ENCODE measurements around the gene ADGRA3.
A peak's percentile ranks its signal among the peaks of the same experiment; 100 is the strongest.

The ADGRA3 gene

DNA sequence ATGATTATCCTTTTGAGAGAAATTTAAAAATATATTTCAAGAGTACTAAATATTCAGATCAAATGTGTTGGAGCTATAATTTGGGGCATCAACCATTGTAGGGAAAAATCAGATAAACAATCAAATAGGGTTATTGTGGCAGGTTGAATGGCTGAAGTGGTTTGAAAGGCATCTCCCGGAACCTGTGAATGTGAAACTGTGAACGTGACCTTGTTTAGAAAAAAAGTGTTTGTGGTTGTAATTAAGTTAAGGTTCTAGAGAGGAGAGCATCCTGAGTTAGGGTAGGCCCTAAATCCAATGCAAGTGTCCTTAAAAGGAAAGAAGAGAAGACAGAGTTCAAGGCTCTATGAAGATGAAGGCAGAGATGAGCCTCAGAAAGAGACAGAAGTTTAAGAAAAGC, 37.4 kb downstream of the ADGRA3 start:
- peaks cover 4% of the 10 kb centered on the region; the same call in 1 of the 2 replicates for H3K4me1 ChIP-seq (ENCODE audit: low read length)
- H3K27me3 ChIP-seq (replicated peaks; ENCODE audit: insufficient read depth, low read length): no peaks in the 10 kb centered on the region
- no peak overlapping the region for H3K4me2 ChIP-seq (ENCODE audit: low read depth, low read length)
- H3K36me3 ChIP-seq (replicated peaks; ENCODE audit: insufficient read depth, low read length): no peaks in the 10 kb centered on the region
- H3K4me3 ChIP-seq (ENCODE audit: low read length): no peak overlapping the region
- no peaks in the 10 kb centered on the region for H3K9me3 ChIP-seq (replicated peaks; ENCODE audit: insufficient read depth, low read length)
- H4K20me1 ChIP-seq (ENCODE audit: insufficient read depth, low read length): no peaks in the 10 kb centered on the region
- peaks cover 12% of the 10 kb centered on the region; the same call in 1 of the 2 replicates for H3K79me2 ChIP-seq (ENCODE audit: low read length)
- H3K9ac ChIP-seq (ENCODE audit: low read length): no peak overlapping the region
- TF ChIP-seq, protein P1, sequence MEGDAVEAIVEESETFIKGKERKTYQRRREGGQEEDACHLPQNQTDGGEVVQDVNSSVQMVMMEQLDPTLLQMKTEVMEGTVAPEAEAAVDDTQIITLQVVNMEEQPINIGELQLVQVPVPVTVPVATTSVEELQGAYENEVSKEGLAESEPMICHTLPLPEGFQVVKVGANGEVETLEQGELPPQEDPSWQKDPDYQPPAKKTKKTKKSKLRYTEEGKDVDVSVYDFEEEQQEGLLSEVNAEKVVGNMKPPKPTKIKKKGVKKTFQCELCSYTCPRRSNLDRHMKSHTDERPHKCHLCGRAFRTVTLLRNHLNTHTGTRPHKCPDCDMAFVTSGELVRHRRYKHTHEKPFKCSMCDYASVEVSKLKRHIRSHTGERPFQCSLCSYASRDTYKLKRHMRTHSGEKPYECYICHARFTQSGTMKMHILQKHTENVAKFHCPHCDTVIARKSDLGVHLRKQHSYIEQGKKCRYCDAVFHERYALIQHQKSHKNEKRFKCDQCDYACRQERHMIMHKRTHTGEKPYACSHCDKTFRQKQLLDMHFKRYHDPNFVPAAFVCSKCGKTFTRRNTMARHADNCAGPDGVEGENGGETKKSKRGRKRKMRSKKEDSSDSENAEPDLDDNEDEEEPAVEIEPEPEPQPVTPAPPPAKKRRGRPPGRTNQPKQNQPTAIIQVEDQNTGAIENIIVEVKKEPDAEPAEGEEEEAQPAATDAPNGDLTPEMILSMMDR (IDR thresholded peaks at IDR 0.05; ENCODE audit: low read length): no peak
- no peak for TF ChIP-seq EZH2 (optimal IDR thresholded peaks at IDR 0.05; ENCODE audit: low read depth, low read length)
- TF ChIP-seq EZH2phosphoT487 (IDR thresholded peaks at IDR 0.05; ENCODE audit: low read length): no peak
- H2AFZ ChIP-seq (ENCODE audit: low read length): no peak overlapping the region
- H3K9me2 ChIP-seq (replicated peaks; ENCODE audit: insufficient read depth, low read length): no peaks in the 10 kb centered on the region
- DNase-seq: peak; percentile 45
- H3K27ac ChIP-seq (ENCODE audit: low read length): no peak overlapping the region
- 0 out of 2 replicates have a peak, but pooled peaks cover 4% of the 10 kb centered on the region for H3F3A ChIP-seq (ENCODE audit: insufficient read depth, low read length)

DNA sequence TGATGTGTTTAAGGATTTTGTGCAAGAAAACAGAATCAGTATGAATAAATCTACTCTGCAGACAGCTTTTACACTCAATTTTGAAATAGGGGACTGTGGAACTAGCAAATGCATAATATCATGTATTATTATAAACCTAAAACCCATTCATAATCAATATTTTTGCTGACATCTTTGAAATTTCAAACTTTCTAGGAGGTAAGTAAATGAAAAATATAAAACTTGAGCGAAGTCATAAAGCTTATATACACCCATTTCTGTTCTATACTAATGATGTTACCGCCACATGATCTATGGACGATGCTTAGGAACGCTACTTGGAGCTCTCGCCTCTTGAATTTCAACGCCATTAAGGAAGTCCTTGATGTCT, 38.1 kb downstream of the ADGRA3 start:
- Histone ChIP-seq H3K9me3 (replicated peaks; ENCODE audit: insufficient read depth, low read length) (no peaks in the 10 kb centered on the region), H3K27ac (ENCODE audit: low read length) (no peak overlapping the region), H3K79me2 (ENCODE audit: low read length) (peaks cover 12% of the 10 kb centered on the region; the same call in 1 of the 2 replicates), H4K20me1 (ENCODE audit: insufficient read depth, low read length) (no peaks in the 10 kb centered on the region), H3K4me2 (ENCODE audit: low read depth, low read length) (no peak overlapping the region), H3K9ac (ENCODE audit: low read length) (no peak overlapping the region), H3K27me3 (replicated peaks; ENCODE audit: insufficient read depth, low read length) (no peaks in the 10 kb centered on the region), H3K9me2 (replicated peaks; ENCODE audit: insufficient read depth, low read length) (no peaks in the 10 kb centered on the region), H3K36me3 (replicated peaks; ENCODE audit: insufficient read depth, low read length) (no peaks in the 10 kb centered on the region), H3K4me3 (ENCODE audit: low read length) (no peak overlapping the region), H3F3A (ENCODE audit: insufficient read depth, low read length) (0 out of 2 replicates have a peak, but pooled peaks cover 4% of the 10 kb centered on the region), H2AFZ (ENCODE audit: low read length) (no peak overlapping the region), H3K4me1 (ENCODE audit: low read length) (peaks cover 4% of the 10 kb centered on the region; the same call in 1 of the 2 replicates)
- TF ChIP-seq EZH2phosphoT487 (IDR thresholded peaks at IDR 0.05; ENCODE audit: low read length) (no peak), EZH2 (optimal IDR thresholded peaks at IDR 0.05; ENCODE audit: low read depth, low read length) (no peak)
- TF ChIP-seq, protein P1 (IDR thresholded peaks at IDR 0.05; ENCODE audit: low read length): no peak
- DNase-seq: no peak

DNA sequence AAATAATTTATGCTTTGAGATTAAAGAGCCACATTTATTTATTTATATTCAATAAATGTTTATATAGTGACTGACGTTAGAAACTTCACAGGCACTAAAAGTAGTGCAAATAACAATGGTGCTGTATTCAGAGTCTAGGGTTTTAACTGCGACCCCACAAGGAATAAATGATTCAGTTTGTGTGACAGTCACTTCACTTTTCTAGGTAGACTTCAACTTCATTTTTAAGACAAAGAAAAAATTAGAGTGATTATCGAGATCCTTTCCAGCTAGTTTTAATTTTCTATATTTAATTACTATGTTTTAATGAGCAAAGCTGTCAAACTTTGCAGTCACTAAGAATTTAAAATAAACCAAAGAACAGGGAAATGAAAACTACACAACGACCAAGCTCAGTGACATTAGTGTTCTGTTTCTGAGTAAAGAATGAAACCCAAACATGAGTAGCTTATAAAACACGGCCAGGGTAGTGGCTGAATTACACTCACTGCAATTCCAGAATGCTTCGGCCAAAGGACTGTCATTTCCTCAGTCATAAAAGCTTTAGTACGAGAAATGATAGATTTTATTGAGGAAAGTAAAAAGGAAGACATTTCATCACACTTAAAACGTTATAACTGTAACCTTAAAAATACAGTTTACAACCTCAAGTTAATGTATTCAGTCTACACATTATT, 38.6 kb downstream of the ADGRA3 start:
- TF ChIP-seq, protein P1 (IDR thresholded peaks at IDR 0.05; ENCODE audit: low read length): no peak
- TF ChIP-seq EZH2phosphoT487 (IDR thresholded peaks at IDR 0.05; ENCODE audit: low read length): no peak
- no peak for TF ChIP-seq EZH2 (optimal IDR thresholded peaks at IDR 0.05; ENCODE audit: low read depth, low read length)
- H3K9me2 ChIP-seq (replicated peaks; ENCODE audit: insufficient read depth, low read length): no peaks in the 10 kb centered on the region
- H4K20me1 ChIP-seq (ENCODE audit: insufficient read depth, low read length): no peaks in the 10 kb centered on the region
- H3K9me3 ChIP-seq (replicated peaks; ENCODE audit: insufficient read depth, low read length): no peaks in the 10 kb centered on the region
- no peaks in the 10 kb centered on the region for H3K36me3 ChIP-seq (replicated peaks; ENCODE audit: insufficient read depth, low read length)
- no peak overlapping the region for H2AFZ ChIP-seq (ENCODE audit: low read length)
- H3K9ac ChIP-seq (ENCODE audit: low read length): no peak overlapping the region
- H3F3A ChIP-seq (ENCODE audit: insufficient read depth, low read length): 0 out of 2 replicates have a peak, but pooled peaks cover 4% of the 10 kb centered on the region
- H3K79me2 ChIP-seq (ENCODE audit: low read length): peaks cover 12% of the 10 kb centered on the region; the same call in 1 of the 2 replicates
- no peaks in the 10 kb centered on the region for H3K27me3 ChIP-seq (replicated peaks; ENCODE audit: insufficient read depth, low read length)
- no peak overlapping the region for H3K27ac ChIP-seq (ENCODE audit: low read length)
- DNase-seq: no peak
- peaks cover 4% of the 10 kb centered on the region; the same call in 1 of the 2 replicates for H3K4me1 ChIP-seq (ENCODE audit: low read length)
- H3K4me3 ChIP-seq (ENCODE audit: low read length): no peak overlapping the region
- no peak overlapping the region for H3K4me2 ChIP-seq (ENCODE audit: low read depth, low read length)
